K562 treated with DMSO at 1 percent for 4 hours (cell line): ENCODE data around the gene KIFAP3. TPM values are rescaled to one million over a fixed set of nuclear protein-coding genes. Genes with fewer than 3 reads are reported as not detected.

Experiments
- total RNA-seq: library from RNA; unstranded; fragments of 300-600 nt; gene quantifications from 2 replicates; pipeline ENCODE4 v1.2.3, GENCODE V29; 2022; ENCODE audit not compliant: insufficient read depth

The KIFAP3 gene
- total RNA-seq: 10.3 and 11.3 TPM in 2 replicates

GRCh38 chr1:170074250-170075157 lies at the start of gene KIFAP3:
Gene KIFAP3, minus strand, starts transcription at chr1:170074695. Its CDS starts 228 bp downstream, at chr1:170074467.

GRCh38 chr1:169893645-169894423 lies 180.7 kb downstream of the KIFAP3 start, which contains the start of gene SCYL3:
Gene SCYL3, minus strand, starts transcription at chr1:169893896. Its CDS starts 5,056 bp downstream, at chr1:169888840.

Other genes with a start within 250 kb of the KIFAP3 start
- 3.8 and 4.8 TPM in 2 replicates for gene SCYL3, start 180.8 kb downstream of the KIFAP3 start, total RNA-seq
- not detected in 2 replicates for gene NTMT2, start 71.3 kb upstream of the KIFAP3 start, total RNA-seq